ENCODE results near the gene MBD3L4.

The MBD3L4 gene

GRCh38 chr19:7010722-7011593 is 29.0 kb downstream of the MBD3L4 start:
- DNase-seq (ENCODE audit: insufficient read length, low spot score) (no peak), FAIRE-seq (no peak)
- no peak for TF ChIP-seq POLR2A (IDR thresholded peaks at IDR 0.05; ENCODE audit: low read depth, low read length)

GRCh38 chr19:7007859-7008258 is 32.1 kb downstream of the MBD3L4 start:
- FAIRE-seq (no peak), DNase-seq (ENCODE audit: insufficient read length, low spot score) (no peak)
- TF ChIP-seq POLR2A (IDR thresholded peaks at IDR 0.05; ENCODE audit: low read depth, low read length) = no peak

GRCh38 chr19:7006135-7006704 is 33.8 kb downstream of the MBD3L4 start:
- FAIRE-seq = no peak
- TF ChIP-seq POLR2A (IDR thresholded peaks at IDR 0.05; ENCODE audit: low read depth, low read length) = no peak
- no peak for DNase-seq (ENCODE audit: insufficient read length, low spot score)

GRCh38 chr19:7004313-7004931 is 35.6 kb downstream of the MBD3L4 start:
- no peak for DNase-seq (ENCODE audit: insufficient read length, low spot score)
- no peak for TF ChIP-seq POLR2A (IDR thresholded peaks at IDR 0.05; ENCODE audit: low read depth, low read length)
- FAIRE-seq = no peak

- DNase-seq (ENCODE audit: insufficient read length, low spot score) = no peak
- TF ChIP-seq POLR2A (IDR thresholded peaks at IDR 0.05; ENCODE audit: low read depth, low read length) = no peak
- FAIRE-seq = no peak
These were observed 39.2 kb downstream of the MBD3L4 start for GRCh38 chr19:7000816-7001215.

DNA sequence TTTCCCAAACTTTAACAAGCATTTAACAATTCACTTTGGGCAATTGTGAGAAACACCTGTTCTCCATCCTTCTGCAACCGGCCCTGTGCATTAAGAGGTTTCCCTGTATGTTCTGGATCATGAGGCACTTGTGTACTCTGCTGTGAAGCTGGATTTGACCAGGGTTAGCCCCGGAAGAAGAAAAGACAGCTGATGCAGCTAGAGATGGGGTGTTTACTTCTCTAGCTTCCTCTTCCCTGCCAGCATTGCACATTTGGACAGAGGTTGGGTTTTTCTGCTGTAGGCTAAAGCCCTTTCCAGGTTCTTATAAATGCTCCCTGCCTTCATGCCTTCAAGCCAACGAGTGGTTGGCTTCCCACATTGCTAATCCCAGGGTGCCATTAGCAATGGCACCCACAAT is 39.6 kb downstream of the MBD3L4 start:
- TF ChIP-seq POLR2A (IDR thresholded peaks at IDR 0.05; ENCODE audit: low read depth, low read length) = no peak
- DNase-seq (ENCODE audit: insufficient read length, low spot score) = no peak

DNA sequence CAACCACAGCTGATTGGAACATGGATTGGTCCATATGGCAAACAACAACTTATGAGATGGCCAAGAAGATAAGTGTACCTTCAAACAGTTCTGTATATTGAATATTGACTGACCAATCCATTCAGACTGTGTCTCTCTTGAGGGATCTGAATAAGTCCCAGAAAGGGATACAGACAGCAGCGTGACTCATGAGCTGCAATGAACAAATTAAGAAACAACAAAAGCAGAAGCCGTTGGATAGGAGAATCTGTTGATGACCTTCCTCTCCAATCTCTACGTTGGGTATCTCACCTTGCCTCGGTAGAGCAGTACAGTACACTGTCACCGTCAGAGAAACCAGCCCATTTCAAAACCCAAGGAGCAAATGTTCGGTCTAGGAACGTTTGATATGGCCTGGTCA is 40.0 kb downstream of the MBD3L4 start:
- DNase-seq (ENCODE audit: insufficient read length, low spot score) (no peak), FAIRE-seq (no peak)
- TF ChIP-seq POLR2A (IDR thresholded peaks at IDR 0.05; ENCODE audit: low read depth, low read length) = no peak

More for the DNA sequence above, 39.6 kb downstream of the MBD3L4 start:
- FAIRE-seq = no peak

DNA sequence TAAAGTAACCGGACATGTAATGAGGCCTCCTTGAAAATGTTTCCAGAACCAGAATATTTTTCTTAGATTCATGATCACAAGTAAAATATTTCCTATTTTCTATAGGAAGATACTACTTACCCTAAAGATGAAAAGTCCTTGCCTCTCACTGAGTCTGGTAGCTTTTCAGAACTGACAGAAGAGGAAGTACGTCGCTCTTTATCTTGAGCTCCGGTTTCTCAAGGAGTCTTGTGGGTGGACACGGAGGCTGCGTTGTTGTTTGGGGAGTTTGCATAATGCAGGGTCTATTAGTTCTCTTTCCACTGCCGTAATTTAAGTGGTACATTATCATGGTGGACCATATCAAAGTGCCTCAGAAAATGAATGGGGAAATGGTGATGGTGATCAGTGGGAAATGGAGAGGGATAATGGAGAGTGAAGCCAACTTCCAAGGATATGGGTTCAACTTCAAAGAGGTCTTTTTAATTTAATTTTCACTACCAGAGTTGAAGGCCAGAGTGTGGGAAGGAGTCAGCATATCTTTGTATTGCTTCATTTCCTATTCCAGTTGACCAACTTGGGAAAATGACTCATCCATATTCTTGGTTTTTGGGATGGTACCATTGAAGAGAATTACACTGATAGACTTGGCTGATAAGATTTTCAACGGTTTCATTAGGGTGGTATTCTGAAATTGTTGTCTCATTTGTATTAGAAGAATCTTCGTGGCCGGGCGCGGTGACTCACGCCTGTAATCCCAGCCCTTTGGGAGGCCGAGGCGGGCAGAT is 42.1 kb downstream of the MBD3L4 start:
- no peak for TF ChIP-seq POLR2A (IDR thresholded peaks at IDR 0.05; ENCODE audit: low read depth, low read length)
- no peak for DNase-seq (ENCODE audit: insufficient read length, low spot score)
- no peak for FAIRE-seq

DNA sequence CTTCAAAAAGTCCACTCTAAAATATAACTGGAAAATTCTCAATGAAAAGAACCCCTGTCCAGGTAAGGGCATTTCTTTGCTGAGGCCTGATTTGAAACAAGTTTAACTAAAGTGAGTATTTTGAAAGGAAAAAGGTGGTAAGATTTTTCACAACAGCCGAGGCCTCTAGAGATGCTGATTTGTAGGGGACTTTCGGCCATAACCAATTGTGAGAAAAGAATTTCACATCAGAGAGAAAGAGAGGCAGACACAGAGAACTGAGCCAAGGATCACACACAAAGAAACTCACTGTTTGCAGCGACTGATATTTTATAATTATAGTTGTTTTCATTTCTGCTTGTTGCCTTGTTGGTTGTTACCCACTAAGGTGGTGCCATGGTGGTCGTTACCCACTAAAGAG is 43.2 kb downstream of the MBD3L4 start:
- FAIRE-seq (no peak), DNase-seq (ENCODE audit: insufficient read length, low spot score) (no peak)
- TF ChIP-seq POLR2A (IDR thresholded peaks at IDR 0.05; ENCODE audit: low read depth, low read length) = no peak

DNA sequence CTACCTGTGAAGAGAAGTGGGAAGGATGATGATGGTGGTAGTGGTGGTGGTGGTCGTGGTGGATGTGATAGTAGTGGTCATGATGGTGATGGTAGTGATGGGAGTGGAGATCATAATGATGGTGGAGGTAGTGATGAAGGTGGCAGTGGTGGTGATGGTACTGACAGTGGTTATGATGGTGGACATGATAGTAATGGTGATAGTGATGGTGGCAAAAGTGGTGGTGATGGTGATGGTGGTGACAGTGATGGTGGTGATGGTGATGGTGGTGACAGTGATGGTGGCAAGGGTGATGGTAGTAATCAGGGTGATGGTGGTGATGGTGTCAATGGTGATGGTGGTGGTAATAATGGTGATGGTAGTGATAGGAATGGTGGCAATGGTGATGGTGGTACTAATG is 44.9 kb downstream of the MBD3L4 start:
- DNase-seq (ENCODE audit: insufficient read length, low spot score) (no peak), FAIRE-seq (no peak)
- TF ChIP-seq POLR2A (IDR thresholded peaks at IDR 0.05; ENCODE audit: low read depth, low read length) = no peak

DNA sequence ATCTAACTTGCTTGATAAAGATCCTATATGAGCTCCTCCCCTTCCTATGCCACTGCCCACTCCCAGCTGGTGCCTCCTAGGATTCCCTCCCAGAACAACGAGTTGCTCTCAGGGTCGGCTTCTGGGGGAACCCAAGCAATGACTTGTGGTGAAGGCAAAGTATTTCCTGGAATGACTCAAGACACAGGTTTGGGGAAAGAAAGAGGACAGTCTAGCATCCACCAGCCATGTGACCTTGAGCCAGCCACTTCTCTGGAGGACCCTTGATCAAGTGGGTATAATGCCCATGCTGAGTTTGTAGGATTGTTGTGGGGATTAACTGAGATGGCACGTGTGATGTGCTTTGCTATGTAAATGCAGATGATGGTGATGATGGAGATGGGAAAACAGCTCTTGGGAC is 51.7 kb downstream of the MBD3L4 start:
- DNase-seq (ENCODE audit: insufficient read length, low spot score) (no peak), FAIRE-seq (no peak)
- TF ChIP-seq POLR2A (IDR thresholded peaks at IDR 0.05; ENCODE audit: low read depth, low read length) = no peak

- TF ChIP-seq POLR2A (IDR thresholded peaks at IDR 0.05; ENCODE audit: low read depth, low read length) = no peak
- FAIRE-seq (no peak), DNase-seq (ENCODE audit: insufficient read length, low spot score) (no peak)
These were observed 52.1 kb downstream of the MBD3L4 start for GRCh38 chr19:6987850-6988249.
